HEK293 (cell line): ENCODE results near the gene ASMTL.
"Not testable (repeated sequence)": the region's sequence is repeated elsewhere in the genome, so short reads cannot be mapped to it uniquely, and the experiment has no call there.

Source experiments
- CTCF ChIA-PET: fragments of 350-600 bp; formaldehyde crosslinking; extraction: SDS; loops from one replicate; lab custom pipeline; 2021; ENCODE audit warnings: antibody characterized with exemption; lab: Yijun Ruan, JAX
- POLR2A ChIA-PET: fragments of 300-600 bp; formaldehyde crosslinking; extraction: SDS; loops from one replicate; lab custom pipeline; 2020; ENCODE audit warnings: antibody characterized with exemption, inconsistent platforms; lab: Yijun Ruan, JAX
- H3K27ac ChIP-seq: fragments of 200-500 bp; sonication (Bioruptor generic); 2 replicates; pipeline ENCODE4 v1.5.1; 2014; ENCODE audit warnings: low read depth, low read length, control low read depth, inconsistent platforms; ENCODE audit errors: extremely low read depth
- H3K36me3 ChIP-seq, 2 experiments: fragments of 200-500 bp in 1 of 2; sonication (Bioruptor generic) in 1 of 2; 1 replicate in 1 of 2; 2 replicates in 1 of 2; pipeline ENCODE4 v1.5.1; 2014 to 2017; ENCODE audit warnings: inconsistent platforms in 2 of 2, low read length in 2 of 2; ENCODE audit not compliant: control insufficient read depth in 2 of 2, insufficient read depth in 1 of 2
- H3K4me1 ChIP-seq: fragments of 200-500 bp; sonication (Bioruptor generic); 2 replicates; pipeline ENCODE4 v1.5.1; 2014; ENCODE audit warnings: mild to moderate bottlenecking, low read length, inconsistent platforms; ENCODE audit not compliant: control insufficient read depth, insufficient read depth
- H3K4me3 ChIP-seq: 2 replicates; pipeline ENCODE4 v1.5.1; 2011; ENCODE audit warnings: low read depth, mild to moderate bottlenecking, control low read depth, low read length, moderate library complexity
- H3K9me3 ChIP-seq: fragments of 200-500 bp; sonication (Bioruptor generic); 2 replicates; pipeline ENCODE4 v1.5.1; 2014; ENCODE audit warnings: low read depth, low read length, inconsistent platforms; ENCODE audit not compliant: control insufficient read depth, insufficient read depth
- AEBP2 ChIP-seq: fragments of 450-650 bp; formaldehyde crosslinking; IDR thresholded peaks from 2 replicates; pipeline ENCODE4 v1.5.1; 2016; ENCODE audit warnings: missing biosample characterization, missing genetic modification characterization, borderline replicate concordance
- BCL11B ChIP-seq: fragments of 450-650 bp; formaldehyde crosslinking; IDR thresholded peaks from 2 replicates; pipeline ENCODE4 v1.5.1; 2016; ENCODE audit warnings: low read depth, missing biosample characterization, missing genetic modification characterization
- PRDM2 ChIP-seq: fragments of 450-650 bp; formaldehyde crosslinking; IDR thresholded peaks from 2 replicates; pipeline ENCODE4 v1.5.1; 2016; ENCODE audit warnings: missing biosample characterization, missing genetic modification characterization, borderline replicate concordance
- SP3 ChIP-seq: fragments of 450-650 bp; formaldehyde crosslinking; IDR thresholded peaks from 2 replicates; pipeline ENCODE4 v1.5.1; 2016; ENCODE audit warnings: missing biosample characterization, missing genetic modification characterization
- ZFP69B ChIP-seq: fragments of 450-650 bp; formaldehyde crosslinking; IDR thresholded peaks from 2 replicates; pipeline ENCODE4 v1.5.1; 2016; ENCODE audit warnings: missing biosample characterization, missing genetic modification characterization
- ZNF140 ChIP-seq: fragments of 450-650 bp; formaldehyde crosslinking; IDR thresholded peaks from 2 replicates; pipeline ENCODE4 v1.5.1; 2016; ENCODE audit warnings: missing biosample characterization, missing genetic modification characterization
- ZNF24 ChIP-seq: fragments of 450-650 bp; formaldehyde crosslinking; IDR thresholded peaks from 2 replicates; pipeline ENCODE4 v1.5.1; 2016; ENCODE audit warnings: missing biosample characterization, missing genetic modification characterization
- ZNF302 ChIP-seq: fragments of 450-650 bp; formaldehyde crosslinking; IDR thresholded peaks from 2 replicates; pipeline ENCODE4 v1.5.1; 2016; ENCODE audit warnings: missing biosample characterization, missing genetic modification characterization, low read depth
- ZNF366 ChIP-seq: fragments of 450-650 bp; formaldehyde crosslinking; conservative IDR thresholded peaks from 2 replicates; pipeline ENCODE4 v1.5.1; 2016; ENCODE audit warnings: missing biosample characterization, missing genetic modification characterization
- ZNF48 ChIP-seq: fragments of 450-650 bp; formaldehyde crosslinking; IDR thresholded peaks from 2 replicates; pipeline ENCODE4 v1.5.1; 2016; ENCODE audit warnings: missing biosample characterization, missing genetic modification characterization
- ZNF677 ChIP-seq: fragments of 450-650 bp; IDR thresholded peaks from 2 replicates; pipeline ENCODE4 v1.5.0; 2018; ENCODE audit warnings: missing biosample characterization, mild to moderate bottlenecking, missing genetic modification characterization, moderate library complexity
- TF ChIP-seq, protein P1 (sequence below): fragments of 450-650 bp; IDR thresholded peaks from 2 replicates; pipeline ENCODE4 v1.5.1; 2018; ENCODE audit warnings: missing biosample characterization, mild to moderate bottlenecking, missing genetic modification characterization

ASMTL gene

DNA sequence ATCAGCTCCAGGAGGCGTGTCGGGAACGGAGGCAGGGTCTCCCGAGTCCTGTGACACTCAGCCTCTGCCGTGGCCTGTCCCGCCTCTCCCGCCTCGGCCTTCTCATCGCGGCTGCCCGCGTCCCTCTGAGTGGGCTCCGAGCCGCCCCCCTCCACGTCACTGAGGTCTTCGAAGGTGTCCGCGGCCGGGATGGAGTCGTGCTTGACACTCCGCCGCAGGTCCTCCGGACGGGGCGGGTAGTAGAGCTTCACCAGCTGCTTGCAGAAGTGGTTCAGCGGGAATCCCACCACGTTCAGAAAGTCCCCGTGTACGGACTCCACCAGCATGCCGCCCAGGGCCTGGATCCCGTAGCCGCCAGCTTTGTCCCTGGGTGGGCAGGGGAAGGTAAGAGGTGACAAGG lies 25.0 kb downstream of the ASMTL start (continued):
- TF ChIP-seq PRDM2 (no peak), ZNF24 (tag by site-specific recombination) (no peak), ZNF302 (no peak), AEBP2 (tag by site-specific recombination) (no peak)

DNA sequence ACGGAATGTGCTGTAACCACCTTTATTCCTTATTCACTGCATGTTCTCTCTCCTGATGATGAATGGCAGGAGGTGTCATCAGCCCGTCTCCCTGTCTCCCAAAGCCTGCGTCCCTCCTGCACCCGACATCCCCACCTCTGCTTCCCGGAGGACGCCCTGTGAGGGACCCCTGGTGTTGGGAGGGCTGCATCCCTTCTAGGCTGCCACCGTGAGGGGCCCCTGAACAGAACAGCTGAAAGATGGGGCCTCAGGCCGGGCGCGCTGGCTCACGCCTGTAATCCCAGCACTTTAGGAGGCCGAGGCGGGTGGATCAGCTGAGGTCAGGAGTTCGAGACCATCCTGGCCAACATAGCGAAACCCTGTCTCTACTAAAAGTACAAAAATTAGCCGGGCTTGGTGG lies 26.4 kb downstream of the ASMTL start:
- H3K9me3 ChIP-seq, POLR2A ChIA-PET, H3K4me1 ChIP-seq, CTCF ChIA-PET, H3K4me3 ChIP-seq, H3K27ac ChIP-seq: not testable (repeated sequence)
- peaks cover 0 to 21% of the 10 kb centered on the region in 2 experiments; a peak in 2 of 3 replicates for H3K36me3 ChIP-seq

DNA sequence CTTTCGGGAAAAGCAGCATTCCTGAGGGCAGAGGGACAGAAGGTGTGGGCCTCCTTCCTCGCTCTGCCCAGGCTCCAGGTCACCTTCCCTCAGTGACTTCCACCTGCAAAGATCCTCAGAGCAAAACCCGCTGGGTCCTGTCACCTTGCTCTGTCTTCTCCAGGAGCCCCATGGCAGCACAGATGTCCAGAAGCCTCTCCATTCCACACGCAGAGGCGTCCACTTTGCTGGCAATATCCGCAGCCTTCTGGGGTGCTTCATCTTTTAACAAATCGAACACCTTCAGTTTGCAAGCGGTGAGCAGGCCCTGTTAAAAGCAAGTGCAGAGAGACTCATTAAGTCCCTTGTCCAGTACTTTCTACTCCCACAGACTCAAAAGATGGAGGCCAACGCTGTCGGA lies 27.3 kb downstream of the ASMTL start:
- no peaks in the 10 kb centered on the region for H3K4me1 ChIP-seq
- no peaks in the 10 kb centered on the region; the same call in 1 of the 2 replicates for H3K9me3 ChIP-seq
- H3K36me3 ChIP-seq = peaks cover 0 to 21% of the 10 kb centered on the region in 2 experiments; a peak in 2 of 3 replicates
- H3K27ac ChIP-seq = no peak overlapping the region
- no peak overlapping the region for H3K4me3 ChIP-seq
- POLR2A ChIA-PET = no interaction called here
- TF ChIP-seq SP3 (tag by site-specific recombination) (no peak), BCL11B (tag by site-specific recombination) (no peak), ZNF366 (tag by site-specific recombination) (no peak), ZNF677 (tag by site-specific recombination) (no peak), ZFP69B (tag by site-specific recombination) (no peak), ZNF48 (no peak), ZNF140 (no peak)
- TF ChIP-seq, protein P1, sequence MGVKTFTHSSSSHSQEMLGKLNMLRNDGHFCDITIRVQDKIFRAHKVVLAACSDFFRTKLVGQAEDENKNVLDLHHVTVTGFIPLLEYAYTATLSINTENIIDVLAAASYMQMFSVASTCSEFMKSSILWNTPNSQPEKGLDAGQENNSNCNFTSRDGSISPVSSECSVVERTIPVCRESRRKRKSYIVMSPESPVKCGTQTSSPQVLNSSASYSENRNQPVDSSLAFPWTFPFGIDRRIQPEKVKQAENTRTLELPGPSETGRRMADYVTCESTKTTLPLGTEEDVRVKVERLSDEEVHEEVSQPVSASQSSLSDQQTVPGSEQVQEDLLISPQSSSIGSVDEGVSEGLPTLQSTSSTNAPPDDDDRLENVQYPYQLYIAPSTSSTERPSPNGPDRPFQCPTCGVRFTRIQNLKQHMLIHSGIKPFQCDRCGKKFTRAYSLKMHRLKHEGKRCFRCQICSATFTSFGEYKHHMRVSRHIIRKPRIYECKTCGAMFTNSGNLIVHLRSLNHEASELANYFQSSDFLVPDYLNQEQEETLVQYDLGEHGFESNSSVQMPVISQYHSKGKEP (tag by site-specific recombination) = no peak
- CTCF ChIA-PET = no interaction called here
